OCI-LY7 (cell line): ENCODE measurements around the gene ARHGAP26. TPM values are rescaled to one million over a fixed set of nuclear protein-coding genes. Genes with fewer than 3 reads are reported as not detected.

ENCODE experiments used
- BruUV-seq: library from RNA; stranded (reverse); fragments of 400-500 nt; replicated peaks from 2 replicates; lab custom pipeline; 2021; lab: Mats Ljungman, UMichigan
- CTCF ChIA-PET: fragments of 300-600 bp; sonication (Branson Sonifier 250); formaldehyde crosslinking; loops from one replicate; lab custom pipeline; 2022; ENCODE audit warnings: antibody characterized with exemption; ENCODE audit not compliant: unreplicated experiment; lab: Charles Lee
- POLR2A ChIA-PET: fragments of 300-600 bp; sonication (Branson Sonifier 250); formaldehyde crosslinking; loops from one replicate; lab custom pipeline; 2022; ENCODE audit warnings: antibody characterized with exemption; lab: Charles Lee
- DNase-seq: peaks from one replicate; pipeline ENCODE4 v3.0.0-alpha.2; 2015; ENCODE audit warnings: low spot score
- H2AFZ ChIP-seq: fragments of 200-600 bp; sonication (generic), shearing (Covaris generic); 2 replicates; pipeline ENCODE4 v1.6.1; 2014; ENCODE audit warnings: mild to moderate bottlenecking, antibody characterized with exemption, low read length, moderate library complexity
- H3K27ac ChIP-seq: fragments of 200-600 bp; sonication (generic); 2 replicates; pipeline ENCODE4 v1.5.1; 2014; ENCODE audit warnings: mixed run types, low read depth, mild to moderate bottlenecking, moderate library complexity, low read length, inconsistent platforms; ENCODE audit not compliant: poor library complexity, severe bottlenecking
- H3K36me3 ChIP-seq: fragments of 200-600 bp; sonication (generic); 2 replicates; pipeline ENCODE4 v1.6.1; 2014; ENCODE audit warnings: mild to moderate bottlenecking, antibody characterized with exemption, low read length, moderate library complexity, mixed read lengths; ENCODE audit not compliant: insufficient read depth
- H3K4me1 ChIP-seq: fragments of 200-600 bp; sonication (generic); 2 replicates; pipeline ENCODE4 v1.5.1; 2014; ENCODE audit warnings: mild to moderate bottlenecking, low read length; ENCODE audit not compliant: insufficient read depth, poor library complexity, severe bottlenecking
- H3K4me2 ChIP-seq: fragments of 200-600 bp; sonication (generic); 2 replicates; pipeline ENCODE4 v1.6.1; 2014; ENCODE audit warnings: mild to moderate bottlenecking, low read length
- H3K4me3 ChIP-seq: fragments of 200-600 bp; sonication (generic); 2 replicates; pipeline ENCODE4 v1.5.1; 2014; ENCODE audit warnings: mild to moderate bottlenecking, low read depth, low read length; ENCODE audit not compliant: poor library complexity, severe bottlenecking
- H3K79me2 ChIP-seq: fragments of 200-600 bp; sonication (generic); 2 replicates; pipeline ENCODE4 v1.6.1; 2016; ENCODE audit warnings: low read depth, mild to moderate bottlenecking, low read length, moderate library complexity, mixed read lengths; ENCODE audit not compliant: insufficient read depth
- H3K9me2 ChIP-seq: fragments of 200-600 bp; sonication (generic); 2 replicates; pipeline ENCODE4 v1.6.1; 2016; ENCODE audit warnings: mild to moderate bottlenecking, low read length, mixed read lengths; ENCODE audit not compliant: insufficient read depth
- H3K9me3 ChIP-seq: fragments of 200-600 bp; sonication (generic); 2 replicates; pipeline ENCODE4 v1.6.1; 2014; ENCODE audit warnings: mild to moderate bottlenecking, mixed run types, low read length, mixed read lengths
- H4K20me1 ChIP-seq: fragments of 200-600 bp; sonication (generic); 2 replicates; pipeline ENCODE4 v1.6.1; 2014; ENCODE audit warnings: mild to moderate bottlenecking, antibody characterized with exemption, low read length, moderate library complexity, mixed read lengths; ENCODE audit not compliant: insufficient read depth
- EZH2phosphoT487 ChIP-seq: fragments of 200-600 bp; sonication (generic); IDR thresholded peaks from 2 replicates; pipeline ENCODE4 v1.6.1; 2018; ENCODE audit warnings: low read depth, borderline replicate concordance, mild to moderate bottlenecking, mixed run types, antibody characterized with exemption, low read length, moderate library complexity, mixed read lengths
- intact Hi-C: fragments of 100-400 bp; cut with micrococcal nuclease; formaldehyde crosslinking; loops from one replicate; pipeline ENCODE4 v1.10.0; 2022; ENCODE audit not compliant: unreplicated experiment
- total RNA-seq, 2 experiments: library from RNA; depleted of rRNA in 1 of 2; stranded (reverse); fragments of >200 nt in 1 of 2; shearing (Covaris generic) in 1 of 2; gene quantifications; 2 replicates each; pipeline ENCODE4 v1.2.3, GENCODE V29; 2014 to 2022
- TF ChIP-seq, protein P1 (sequence below): fragments of 200-600 bp; sonication (generic); conservative IDR thresholded peaks from 2 replicates; pipeline ENCODE4 v1.5.1; 2014; ENCODE audit warnings: mild to moderate bottlenecking, antibody characterized with exemption, low read length, moderate library complexity, mixed read lengths

ARHGAP26 gene
- total RNA-seq, 2 experiments from 2014 or later, result 7.0 to 19.1 TPM

DNA sequence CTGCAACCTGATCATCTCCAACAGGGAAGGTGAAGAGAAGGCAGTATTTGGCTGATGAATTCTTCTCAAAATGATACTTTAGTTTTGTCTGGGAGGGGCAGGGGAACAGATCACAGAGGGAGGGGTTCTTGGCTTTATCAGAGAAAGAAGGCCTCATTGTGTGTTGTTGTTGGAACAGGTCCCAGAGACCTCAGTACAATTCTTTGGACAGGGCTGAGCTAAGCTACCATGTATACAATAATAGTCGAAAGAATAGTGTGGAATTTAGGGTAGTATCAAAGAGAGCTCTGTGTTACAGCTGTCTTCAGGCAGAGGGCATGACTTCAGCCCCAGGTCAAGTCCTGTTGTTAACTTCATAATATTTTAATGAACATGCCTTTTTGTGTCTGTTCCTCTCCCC lies 39.9 kb downstream of the ARHGAP26 start:
- H3K4me2 ChIP-seq, result no peak overlapping the region
- no peaks in the 10 kb centered on the region for H3K36me3 ChIP-seq
- no TSS peak for BruUV-seq
- TF ChIP-seq EZH2phosphoT487, result no peak
- TF ChIP-seq, protein P1, sequence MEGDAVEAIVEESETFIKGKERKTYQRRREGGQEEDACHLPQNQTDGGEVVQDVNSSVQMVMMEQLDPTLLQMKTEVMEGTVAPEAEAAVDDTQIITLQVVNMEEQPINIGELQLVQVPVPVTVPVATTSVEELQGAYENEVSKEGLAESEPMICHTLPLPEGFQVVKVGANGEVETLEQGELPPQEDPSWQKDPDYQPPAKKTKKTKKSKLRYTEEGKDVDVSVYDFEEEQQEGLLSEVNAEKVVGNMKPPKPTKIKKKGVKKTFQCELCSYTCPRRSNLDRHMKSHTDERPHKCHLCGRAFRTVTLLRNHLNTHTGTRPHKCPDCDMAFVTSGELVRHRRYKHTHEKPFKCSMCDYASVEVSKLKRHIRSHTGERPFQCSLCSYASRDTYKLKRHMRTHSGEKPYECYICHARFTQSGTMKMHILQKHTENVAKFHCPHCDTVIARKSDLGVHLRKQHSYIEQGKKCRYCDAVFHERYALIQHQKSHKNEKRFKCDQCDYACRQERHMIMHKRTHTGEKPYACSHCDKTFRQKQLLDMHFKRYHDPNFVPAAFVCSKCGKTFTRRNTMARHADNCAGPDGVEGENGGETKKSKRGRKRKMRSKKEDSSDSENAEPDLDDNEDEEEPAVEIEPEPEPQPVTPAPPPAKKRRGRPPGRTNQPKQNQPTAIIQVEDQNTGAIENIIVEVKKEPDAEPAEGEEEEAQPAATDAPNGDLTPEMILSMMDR, result no peak
- H3K4me3 ChIP-seq, result no peak overlapping the region
- DNase-seq, result no peak
- no peaks in the 10 kb centered on the region for H3K79me2 ChIP-seq
- intact Hi-C loops, result no loop called here
- H3K27ac ChIP-seq, result no peak overlapping the region
- H4K20me1 ChIP-seq, result no peaks in the 10 kb centered on the region
- no peak overlapping the region for H2AFZ ChIP-seq
- H3K4me1 ChIP-seq, result peaks cover 9% of the 10 kb centered on the region
- POLR2A ChIA-PET, result interaction anchor here (3.3 kb wide), 1 partner anchor 12 kb away, joined by 9 read pairs; no protein-coding TSS in a partner anchor
- CTCF ChIA-PET, result no interaction called here
- H3K9me2 ChIP-seq, result no peaks in the 10 kb centered on the region
- no peaks in the 10 kb centered on the region for H3K9me3 ChIP-seq

DNA sequence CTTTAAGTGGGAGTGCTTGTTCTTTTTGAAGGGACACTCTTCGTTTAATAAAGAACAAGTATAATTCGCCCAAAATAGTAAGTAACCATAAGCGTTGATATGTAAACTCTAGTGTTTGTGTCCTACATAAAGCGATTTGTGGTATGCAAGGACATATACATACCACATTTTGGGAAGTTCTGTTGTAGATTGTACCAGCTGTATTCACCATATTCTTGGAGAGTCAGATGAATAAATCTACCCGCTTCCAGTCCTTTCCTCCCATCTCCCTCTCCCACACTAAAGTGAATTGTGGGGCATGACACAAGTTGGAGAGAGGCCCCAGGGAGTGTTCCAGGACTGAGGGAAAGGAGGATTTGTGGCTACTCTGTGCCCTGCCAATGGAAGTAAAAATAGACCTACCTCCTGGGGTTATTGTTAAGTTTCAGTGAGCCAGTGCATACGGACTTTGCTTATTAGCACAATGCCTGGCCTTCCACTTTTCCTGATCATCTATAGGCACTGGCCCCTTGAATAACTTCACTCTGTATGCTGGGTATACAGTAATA lies 40.6 kb downstream of the ARHGAP26 start:
- H3K4me2 ChIP-seq, result no peak overlapping the region
- no peak overlapping the region for H3K27ac ChIP-seq
- no peak overlapping the region for H2AFZ ChIP-seq
- peaks cover 9% of the 10 kb centered on the region for H3K4me1 ChIP-seq
- H3K36me3 ChIP-seq, result no peaks in the 10 kb centered on the region
- ChIA-PET POLR2A (interaction anchor here (0.8 to 3.3 kb wide), 2 partner anchors 13 to 17 kb away, joined by 3 to 9 read pairs; no protein-coding TSS in a partner anchor), CTCF (interaction anchor here (0.9 kb wide), 1 partner anchor 74 kb away, joined by 3 read pairs; no protein-coding TSS in a partner anchor)
- H4K20me1 ChIP-seq, result no peaks in the 10 kb centered on the region
- no peaks in the 10 kb centered on the region for H3K79me2 ChIP-seq
- intact Hi-C loops, result no loop called here
- TF ChIP-seq, protein P1, result no peak
- no peak for TF ChIP-seq EZH2phosphoT487
- no TSS peak for BruUV-seq
- H3K4me3 ChIP-seq, result no peak overlapping the region
- no peaks in the 10 kb centered on the region for H3K9me2 ChIP-seq
- no peak for DNase-seq
- no peaks in the 10 kb centered on the region for H3K9me3 ChIP-seq

DNA sequence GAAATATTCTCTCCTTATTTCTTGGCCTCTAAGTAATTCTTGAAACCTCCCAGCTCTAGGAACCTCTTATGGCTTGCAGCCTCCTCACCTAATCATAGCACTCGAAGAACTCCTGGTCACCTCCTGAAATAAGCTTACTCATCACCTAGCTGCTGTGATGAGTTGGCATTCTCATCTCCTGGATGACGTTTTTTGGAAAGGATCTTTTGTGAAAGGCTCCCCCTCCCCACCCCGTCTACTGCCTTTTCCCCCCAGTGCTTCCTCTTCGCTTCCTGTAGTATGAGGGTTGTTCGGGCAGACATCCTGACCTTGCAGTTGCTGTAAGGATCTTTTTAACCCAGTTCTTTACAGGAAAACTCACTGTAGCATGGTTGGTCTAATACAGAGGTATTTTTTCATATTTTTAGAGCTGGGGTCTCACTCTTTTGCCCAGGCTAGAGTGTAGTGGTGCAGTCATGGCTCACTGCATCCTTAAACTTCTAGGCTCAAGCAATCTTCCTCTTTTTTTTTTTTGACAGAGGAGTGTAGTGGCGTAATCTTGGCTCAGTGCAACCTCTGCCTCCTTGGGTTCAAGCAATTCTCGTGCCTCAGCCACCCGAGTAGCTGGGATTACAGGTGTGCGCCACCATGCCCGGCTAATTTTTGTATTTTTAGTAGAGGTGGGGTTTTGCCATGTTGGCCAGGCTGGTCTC lies 41.8 kb downstream of the ARHGAP26 start:
- Histone ChIP-seq H3K27ac (no peak overlapping the region), H3K9me3 (no peaks in the 10 kb centered on the region), H4K20me1 (no peaks in the 10 kb centered on the region), H3K79me2 (no peaks in the 10 kb centered on the region), H2AFZ (no peak overlapping the region), H3K36me3 (no peaks in the 10 kb centered on the region), H3K4me3 (no peak overlapping the region), H3K4me1 (peaks cover 7% of the 10 kb centered on the region), H3K9me2 (no peaks in the 10 kb centered on the region), H3K4me2 (no peak overlapping the region)
- TF ChIP-seq, protein P1, result no peak
- TF ChIP-seq EZH2phosphoT487, result no peak
- intact Hi-C loops, result no loop called here
- BruUV-seq, result no TSS peak
- DNase-seq, result no peak
- ChIA-PET POLR2A (interaction anchor here (0.7 kb wide), 1 partner anchor 95 kb away, joined by 3 read pairs; no protein-coding TSS in a partner anchor), CTCF (no interaction called here)
